DOHH2 (cell line): ENCODE results near the gene CDK19.
"Not testable (repeated sequence)": the region's sequence is repeated elsewhere in the genome, so short reads cannot be mapped to it uniquely, and the experiment has no call there.

Source experiments
- CTCF ChIP-seq: fragments of 200-600 bp; sonication (generic); IDR thresholded peaks from one replicate; pipeline ENCODE4 v1.5.1; 2014; ENCODE audit warnings: antibody characterized with exemption, mild to moderate bottlenecking, low read depth, low read length; ENCODE audit not compliant: poor library complexity, severe bottlenecking
- EZH2phosphoT487 ChIP-seq: fragments of 200-600 bp; sonication (generic); IDR thresholded peaks from 2 replicates; pipeline ENCODE4 v1.6.1; 2017; ENCODE audit warnings: borderline replicate concordance, mild to moderate bottlenecking, antibody characterized with exemption, low read length, moderate library complexity, mixed read lengths

DNA sequence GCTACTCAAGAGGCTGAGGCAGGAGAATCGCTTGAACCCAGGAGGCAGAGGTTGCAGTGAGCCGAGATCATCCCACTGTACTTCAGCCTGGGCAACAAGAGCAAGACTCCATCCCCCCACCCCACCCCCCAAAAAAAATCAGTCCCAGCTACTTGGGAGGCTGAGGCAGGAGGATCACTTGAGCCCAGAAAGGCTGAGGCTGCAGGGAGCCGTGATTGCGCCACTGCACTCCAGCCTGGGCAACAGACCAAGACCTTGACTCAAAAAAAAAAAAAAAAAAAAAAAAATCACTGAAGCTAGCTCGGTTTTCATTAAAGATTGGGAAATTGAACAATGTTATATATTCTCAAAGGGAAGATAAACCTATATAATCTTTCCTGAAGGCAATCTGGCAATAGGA is 20.5 kb upstream of the CDK19 start:
- not testable (repeated sequence) for TF ChIP-seq CTCF, EZH2phosphoT487
